H7 (cell line): Measurements from ENCODE around the gene FARS2. TPM values are rescaled to one million over a fixed set of nuclear protein-coding genes. Genes with fewer than 3 reads are reported as not detected.
A peak's percentile ranks its signal among the peaks of the same experiment; 100 is the strongest.

Source experiments
- DNase-seq: peaks from one replicate; pipeline ENCODE4 v3.0.0; 2012
- H3K27me3 ChIP-seq: 2 replicates; pipeline ENCODE4 v1.6.0; 2011; ENCODE audit warnings: mild to moderate bottlenecking, low read length; ENCODE audit not compliant: control insufficient read depth, insufficient read depth
- H3K36me3 ChIP-seq: replicated peaks from 2 replicates; pipeline ENCODE4 v1.5.1; 2011; ENCODE audit warnings: low read length; ENCODE audit not compliant: control insufficient read depth, insufficient read depth
- H3K4me3 ChIP-seq: 2 replicates; pipeline ENCODE4 v1.5.1; 2011; ENCODE audit warnings: low read depth, mild to moderate bottlenecking, control low read depth, low read length, moderate library complexity; ENCODE audit not compliant: insufficient read depth
- total RNA-seq: library from RNA; depleted of rRNA; stranded (reverse); fragments of >200 nt; shearing (Covaris generic); gene quantifications from 2 replicates; pipeline ENCODE4 v1.2.3, GENCODE V29; 2014

FARS2 gene
- total RNA-seq, 1 experiment from 2014 or later = 27.1 TPM

DNA sequence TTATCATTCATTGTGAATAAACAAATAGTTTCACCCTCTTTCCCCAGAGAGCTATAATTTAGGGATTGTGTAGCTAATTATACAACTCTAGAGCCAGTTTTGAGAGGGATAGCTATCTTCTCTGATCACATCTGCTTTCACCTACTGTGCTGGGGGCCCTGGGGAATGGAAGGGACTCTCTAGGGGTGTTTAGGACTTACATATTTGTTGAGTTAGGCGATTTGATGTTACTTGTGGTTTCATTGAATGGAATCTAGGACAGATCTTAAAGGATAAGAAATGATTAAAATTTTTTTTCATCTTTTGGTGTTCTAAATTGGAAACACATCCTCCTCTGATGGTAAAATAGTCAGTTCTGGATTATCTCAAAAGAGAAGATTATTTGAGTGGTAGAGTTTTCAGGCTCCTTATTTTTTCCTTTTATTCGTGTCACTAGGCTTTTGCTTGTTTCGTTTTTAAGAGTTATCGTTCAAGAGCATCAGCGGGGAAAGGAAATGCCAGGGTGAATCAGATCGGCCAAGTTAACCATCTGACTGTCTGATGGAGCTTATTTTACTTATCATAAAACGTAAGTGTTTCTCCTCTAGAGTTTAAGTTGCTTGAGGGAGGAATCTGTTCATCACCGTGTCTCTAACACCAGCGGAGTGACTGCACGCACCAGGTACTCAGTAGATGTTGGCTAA lies 236.7 kb downstream of the FARS2 start:
- no peak overlapping the region for H3K4me3 ChIP-seq
- no peaks in the 10 kb centered on the region for H3K36me3 ChIP-seq
- DNase-seq = no peak
- no peaks in the 10 kb centered on the region for H3K27me3 ChIP-seq

GRCh38 chr6:5498579-5498899 lies 237.2 kb downstream of the FARS2 start:
- Histone ChIP-seq H3K27me3 (no peaks in the 10 kb centered on the region), H3K4me3 (no peak overlapping the region), H3K36me3 (no peaks in the 10 kb centered on the region)
- DNase-seq = no peak

DNA sequence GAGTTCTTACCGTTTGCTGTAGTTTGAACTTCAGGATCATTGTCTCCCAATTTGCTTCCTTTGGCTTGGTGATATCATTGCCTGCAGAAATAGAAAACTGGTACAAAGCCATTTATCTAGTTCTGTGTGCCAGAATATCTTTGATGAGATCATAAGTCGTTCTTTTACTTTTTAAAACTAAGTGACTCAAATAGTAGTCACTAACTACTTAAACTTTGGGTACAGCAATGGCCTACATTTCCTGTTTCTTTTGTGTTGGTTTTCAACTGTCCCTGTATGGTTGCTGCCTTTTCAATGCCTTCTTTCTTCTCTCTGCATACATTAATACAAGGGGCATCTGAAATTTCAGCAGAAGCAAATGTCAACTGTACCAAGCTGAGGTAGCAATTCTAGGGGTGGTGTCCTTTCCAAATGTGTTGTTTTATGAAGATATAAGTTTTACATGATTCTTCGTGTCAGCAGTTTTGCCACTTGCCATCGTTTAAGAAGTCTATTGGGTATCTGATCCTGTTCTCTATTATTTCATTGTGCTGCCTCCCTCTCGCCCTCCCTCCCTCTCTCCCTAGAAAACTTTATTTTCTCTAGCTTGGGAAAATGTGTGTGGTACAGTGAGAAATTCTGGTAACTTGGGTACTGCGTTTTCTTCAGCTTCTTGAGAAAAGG lies 238.5 kb downstream of the FARS2 start:
- H3K27me3 ChIP-seq = no peaks in the 10 kb centered on the region
- no peak for DNase-seq
- H3K4me3 ChIP-seq = no peak overlapping the region
- no peaks in the 10 kb centered on the region for H3K36me3 ChIP-seq

GRCh38 chr6:5501837-5502236 lies 240.5 kb downstream of the FARS2 start:
- Histone ChIP-seq H3K27me3 (no peaks in the 10 kb centered on the region), H3K4me3 (no peak overlapping the region), H3K36me3 (no peaks in the 10 kb centered on the region)
- DNase-seq = no peak

GRCh38 chr6:5504078-5504477 lies 242.8 kb downstream of the FARS2 start:
- DNase-seq = no peak
- Histone ChIP-seq H3K27me3 (no peaks in the 10 kb centered on the region), H3K4me3 (no peak overlapping the region), H3K36me3 (no peaks in the 10 kb centered on the region)

DNA sequence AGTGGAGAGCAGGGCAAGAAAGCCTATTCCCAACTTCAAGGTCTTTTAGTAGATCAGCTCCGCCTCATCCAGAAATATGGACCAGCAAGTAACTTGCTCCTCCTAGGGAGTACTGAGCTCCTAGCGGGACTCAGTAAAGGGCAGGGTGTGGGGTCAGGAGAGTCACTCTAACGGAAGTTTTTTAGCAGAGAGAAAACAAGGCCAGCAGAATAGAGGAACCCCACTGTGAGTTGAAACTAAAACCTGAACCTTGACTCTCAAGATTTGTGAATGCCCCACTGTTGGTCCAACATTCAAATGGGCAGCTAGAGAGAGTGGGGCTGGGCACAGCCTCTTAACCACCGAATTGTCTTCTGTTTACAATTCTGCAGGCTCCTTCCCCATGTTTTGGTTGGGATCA lies 244.8 kb downstream of the FARS2 start:
- no peak for DNase-seq
- H3K27me3 ChIP-seq = no peaks in the 10 kb centered on the region
- no peak overlapping the region for H3K4me3 ChIP-seq
- no peaks in the 10 kb centered on the region for H3K36me3 ChIP-seq

DNA sequence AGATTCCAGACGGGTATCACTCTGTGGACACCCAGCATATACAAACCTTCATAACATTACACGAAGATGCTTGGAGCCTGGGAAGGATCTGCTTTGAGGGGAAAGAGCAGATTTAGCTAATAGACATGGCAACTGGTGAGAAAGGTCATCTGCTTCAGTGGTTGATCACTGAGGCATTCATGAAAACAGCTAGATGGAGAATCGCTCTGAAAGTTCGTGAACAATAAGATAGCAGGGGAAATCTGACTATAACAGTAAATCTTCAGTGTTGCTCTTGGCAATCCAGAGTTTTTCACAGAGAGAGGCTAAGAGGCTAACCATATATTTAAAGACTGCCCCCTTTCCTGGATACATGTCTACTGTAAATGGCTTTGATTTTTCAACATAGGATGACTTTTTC lies 245.3 kb downstream of the FARS2 start:
- Histone ChIP-seq H3K27me3 (no peaks in the 10 kb centered on the region), H3K4me3 (no peak overlapping the region), H3K36me3 (no peaks in the 10 kb centered on the region)
- DNase-seq = no peak

DNA sequence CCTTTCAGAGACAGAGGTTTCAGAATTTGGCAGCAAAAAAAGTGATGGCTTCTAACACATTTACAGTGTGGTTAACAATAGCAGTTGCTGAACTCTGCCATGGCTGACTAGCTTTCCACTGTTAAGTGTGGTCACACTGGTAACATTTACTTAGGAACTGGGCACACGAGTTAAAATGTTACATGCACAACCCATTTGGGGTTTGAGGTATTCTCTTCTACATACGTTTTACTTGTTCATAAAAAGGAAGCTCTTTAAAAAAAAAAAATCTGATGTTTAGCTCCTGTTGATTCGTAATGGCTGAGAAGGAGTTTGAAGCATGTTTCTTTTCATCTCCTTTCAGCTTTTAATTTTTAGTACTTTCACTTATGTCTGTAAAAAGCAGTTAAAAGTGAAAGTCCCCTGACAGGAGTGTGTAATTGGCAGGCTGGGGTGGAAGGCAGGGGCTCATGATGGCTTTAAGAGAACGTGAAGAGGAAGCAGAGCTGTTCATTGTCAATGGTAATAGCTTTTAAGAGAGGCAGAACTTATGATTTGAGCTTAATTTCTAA lies 245.9 kb downstream of the FARS2 start:
- no peak for DNase-seq
- Histone ChIP-seq H3K4me3 (no peak overlapping the region), H3K36me3 (no peaks in the 10 kb centered on the region), H3K27me3 (no peaks in the 10 kb centered on the region)

DNA sequence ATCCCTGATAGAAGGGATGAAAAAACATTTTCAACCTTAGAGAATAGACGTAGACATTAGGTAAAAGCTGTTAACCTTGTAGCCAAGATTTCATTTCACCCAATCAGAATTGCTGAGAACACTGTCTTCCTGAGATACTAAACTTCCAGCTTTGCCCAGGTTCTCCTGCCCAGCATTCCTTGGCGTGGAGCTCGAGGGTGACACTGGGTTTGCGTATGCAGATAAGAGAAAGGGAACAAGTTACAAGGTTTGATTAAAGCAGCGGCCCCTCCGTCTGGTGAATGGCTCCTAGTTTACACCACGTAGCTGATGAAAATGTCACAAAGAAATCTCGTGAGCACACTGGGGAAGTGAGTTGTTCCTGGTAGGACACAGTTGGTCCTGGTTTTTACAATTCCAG lies 247.8 kb downstream of the FARS2 start:
- Histone ChIP-seq H3K27me3 (no peaks in the 10 kb centered on the region), H3K36me3 (no peaks in the 10 kb centered on the region), H3K4me3 (no peak overlapping the region)
- DNase-seq = no peak

GRCh38 chr6:5510331-5511133 lies 249.2 kb downstream of the FARS2 start:
- no peak overlapping the region for H3K4me3 ChIP-seq
- peak; percentile 30 for DNase-seq
- H3K27me3 ChIP-seq = no peaks in the 10 kb centered on the region
- H3K36me3 ChIP-seq = no peaks in the 10 kb centered on the region

- DNase-seq = no peak
- Histone ChIP-seq H3K4me3 (no peak overlapping the region), H3K36me3 (no peaks in the 10 kb centered on the region), H3K27me3 (no peaks in the 10 kb centered on the region)
Measured at GRCh38 chr6:5511954-5512353, 250.6 kb downstream of the FARS2 start.

DNA sequence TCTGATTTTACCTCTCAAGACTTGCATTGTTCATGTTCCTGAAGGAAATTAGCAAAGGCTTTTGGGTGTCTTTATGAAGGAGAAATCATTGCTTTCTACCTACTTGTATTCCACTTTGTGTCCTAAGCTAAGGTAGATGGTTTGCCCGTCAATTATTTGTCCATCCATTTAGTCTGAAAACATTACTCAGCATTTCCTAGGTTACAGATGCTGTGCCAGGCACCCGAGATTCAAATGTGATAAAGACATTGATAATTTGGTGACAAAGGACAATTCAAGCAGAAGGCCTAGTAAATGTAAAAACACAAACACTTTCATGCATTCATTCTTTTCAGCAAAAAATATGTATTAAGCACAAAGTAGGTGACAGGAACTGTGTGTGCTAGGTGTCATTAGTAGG lies 251.1 kb downstream of the FARS2 start:
- H3K4me3 ChIP-seq = no peak overlapping the region
- no peaks in the 10 kb centered on the region for H3K36me3 ChIP-seq
- no peaks in the 10 kb centered on the region for H3K27me3 ChIP-seq
- DNase-seq = no peak

DNA sequence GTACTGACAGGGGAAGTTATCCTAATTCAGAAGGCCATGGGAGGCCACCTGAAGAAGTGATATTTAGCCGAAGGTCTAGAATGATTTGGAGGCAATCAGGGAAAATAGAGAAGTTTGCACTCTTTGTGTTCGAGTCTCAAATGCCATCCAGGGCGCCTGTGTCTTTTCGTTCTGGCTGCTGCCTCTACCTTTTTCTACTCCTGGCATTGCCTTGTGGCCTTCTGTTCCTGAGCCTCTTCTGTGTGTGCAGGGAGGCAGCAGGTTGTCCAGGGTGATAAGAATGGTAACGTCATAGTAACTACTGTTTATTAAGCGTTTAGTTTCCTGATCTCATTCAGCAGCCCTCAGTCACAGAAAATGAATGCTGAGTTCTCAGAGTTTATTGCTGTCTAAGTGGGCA lies 252.1 kb downstream of the FARS2 start:
- H3K27me3 ChIP-seq = no peaks in the 10 kb centered on the region
- H3K36me3 ChIP-seq = no peaks in the 10 kb centered on the region
- DNase-seq = no peak
- no peak overlapping the region for H3K4me3 ChIP-seq

- Histone ChIP-seq H3K4me3 (no peak overlapping the region), H3K27me3 (no peaks in the 10 kb centered on the region), H3K36me3 (no peaks in the 10 kb centered on the region)
- no peak for DNase-seq
Measured at GRCh38 chr6:5514353-5514752, 253.0 kb downstream of the FARS2 start.

DNA sequence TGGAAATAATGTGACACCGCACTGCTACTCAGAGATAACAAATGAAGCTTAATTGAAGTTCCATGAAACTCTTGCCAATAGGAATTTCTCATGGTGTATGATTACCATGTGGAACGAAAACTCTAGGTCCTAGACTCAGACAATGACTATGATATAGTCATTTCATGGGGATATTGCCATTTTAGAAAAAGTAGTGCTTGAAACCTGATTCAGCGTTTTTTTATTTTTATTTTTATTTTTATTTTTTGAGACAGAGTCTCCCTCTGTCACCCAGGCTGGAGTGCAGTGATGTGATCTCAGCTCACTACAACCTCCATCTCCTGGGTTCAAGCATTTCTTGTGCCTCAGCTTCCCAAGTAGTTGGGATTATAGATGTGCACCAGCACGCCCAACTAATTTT lies 253.9 kb downstream of the FARS2 start:
- DNase-seq = no peak
- no peak overlapping the region for H3K4me3 ChIP-seq
- H3K36me3 ChIP-seq = no peaks in the 10 kb centered on the region
- no peaks in the 10 kb centered on the region for H3K27me3 ChIP-seq
